Measurements from ENCODE around the gene TPRG1L. TPM values are rescaled to one million over a fixed set of nuclear protein-coding genes. Genes with fewer than 3 reads are reported as not detected.

TPRG1L gene
- total RNA-seq, 1 experiment from 2014 or later = 30.3 TPM

DNA sequence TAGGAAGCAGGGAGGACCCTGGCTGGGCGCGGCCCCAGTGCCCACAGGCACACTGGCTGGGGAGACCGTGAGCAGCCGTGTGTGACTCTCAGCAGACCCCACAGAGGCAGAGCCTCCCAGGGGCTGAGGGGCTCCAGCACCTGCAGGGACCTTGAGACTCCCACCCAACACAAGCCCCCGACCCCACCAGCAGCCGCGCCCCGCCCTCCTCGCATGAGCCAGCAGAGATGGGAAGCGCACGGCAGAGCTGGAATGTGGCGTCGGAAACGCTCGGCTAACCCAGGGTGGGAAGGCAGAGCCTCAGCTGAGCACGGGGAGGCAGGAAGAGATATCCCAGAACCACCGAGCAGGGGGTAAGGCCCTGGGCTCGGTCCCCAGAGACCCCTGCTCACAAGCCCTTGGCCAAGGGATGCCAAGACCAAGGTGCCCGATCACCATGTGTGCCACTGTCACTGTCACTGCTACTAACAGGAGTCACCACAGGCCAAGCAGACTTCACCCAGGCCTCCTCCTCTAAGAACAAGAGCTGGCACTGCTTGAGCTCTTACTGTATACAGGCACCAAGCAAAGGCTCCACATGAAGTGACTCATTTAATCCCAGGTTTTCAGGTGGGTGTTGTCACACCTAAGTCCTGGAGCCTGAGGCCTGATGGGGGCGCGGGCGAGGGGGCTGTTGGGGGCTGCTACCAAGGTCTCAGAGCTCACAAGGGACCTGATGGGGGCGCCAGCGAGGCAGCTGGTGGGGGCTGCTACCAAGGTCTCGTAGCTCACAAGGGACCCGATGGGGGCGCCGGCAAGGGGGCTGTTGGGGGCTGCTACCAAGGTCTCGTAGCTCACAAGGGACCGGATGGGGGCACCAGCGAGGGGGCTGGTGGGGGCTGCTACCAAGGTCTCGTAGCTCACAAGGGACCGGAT is 33.6 kb upstream of the TPRG1L start:
- in situ Hi-C loops (cut with HindIII; ENCODE audit: low pct_unique_long_range_greater_than_20kb, low sequenced_read_pairs) = no loop called here
- DNase-seq (ENCODE audit: low read depth) = no peak

GRCh38 chr1:3593334-3593733 is 31.5 kb upstream of the TPRG1L start:
- in situ Hi-C loops (cut with HindIII; ENCODE audit: low pct_unique_long_range_greater_than_20kb, low sequenced_read_pairs) = no loop called here

DNA sequence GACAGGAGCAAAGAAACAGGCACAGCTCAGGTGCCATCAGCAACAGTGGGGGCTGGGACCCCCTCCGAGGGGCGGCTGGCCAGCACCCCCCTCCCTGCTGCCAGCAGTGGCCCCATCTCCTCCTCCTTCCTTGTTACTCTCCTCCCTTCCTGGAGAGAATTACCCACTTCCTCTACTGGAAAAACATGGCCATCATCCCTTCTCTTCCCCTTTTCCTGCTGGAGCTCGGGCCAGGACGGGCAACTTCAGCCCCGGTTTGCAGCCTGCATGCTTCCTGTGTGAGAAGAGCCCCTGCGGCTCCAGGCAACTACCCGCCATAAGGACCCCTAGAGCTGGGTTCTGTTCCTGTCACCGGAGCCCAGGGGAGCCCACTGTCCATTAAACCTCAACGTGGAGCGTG is 31.1 kb upstream of the TPRG1L start:
- DNase-seq (ENCODE audit: low read depth) = no peak
- in situ Hi-C loops (cut with HindIII; ENCODE audit: low pct_unique_long_range_greater_than_20kb, low sequenced_read_pairs) = no loop called here

More at GRCh38 chr1:3593334-3593733, 31.5 kb upstream of the TPRG1L start:
- no peak for DNase-seq (ENCODE audit: low read depth)

- in situ Hi-C loops (cut with HindIII; ENCODE audit: low pct_unique_long_range_greater_than_20kb, low sequenced_read_pairs) = no loop called here
- DNase-seq (ENCODE audit: low read depth) = no peak
Observed at GRCh38 chr1:3594706-3595377, 30.0 kb upstream of the TPRG1L start.

DNA sequence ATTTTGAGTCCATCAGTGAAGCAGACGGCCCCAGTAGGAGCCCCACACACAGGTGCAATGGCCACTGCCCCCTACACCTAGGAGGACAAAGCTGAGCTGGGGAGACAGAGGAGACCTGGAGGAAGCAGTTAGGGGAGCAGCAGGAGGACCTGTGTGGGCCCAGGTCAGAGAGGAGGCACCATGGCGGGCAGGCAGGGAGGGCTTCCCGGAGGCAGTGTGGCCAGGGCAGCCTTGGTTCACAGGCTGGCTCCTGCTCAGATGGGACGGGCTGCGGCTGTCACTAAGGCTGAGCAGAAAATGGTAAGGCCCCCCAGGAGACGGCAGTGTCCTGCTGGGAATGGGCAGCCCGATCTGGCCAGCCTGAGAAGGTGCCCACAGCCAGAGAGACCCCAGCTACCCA is 28.9 kb upstream of the TPRG1L start:
- in situ Hi-C loops (cut with HindIII; ENCODE audit: low pct_unique_long_range_greater_than_20kb, low sequenced_read_pairs) = no loop called here
- no peak for DNase-seq (ENCODE audit: low read depth)

- in situ Hi-C loops (cut with HindIII; ENCODE audit: low pct_unique_long_range_greater_than_20kb, low sequenced_read_pairs) = no loop called here
- no peak for DNase-seq (ENCODE audit: low read depth)
Observed at GRCh38 chr1:3596663-3597598, 27.9 kb upstream of the TPRG1L start.

- in situ Hi-C loops (cut with HindIII; ENCODE audit: low pct_unique_long_range_greater_than_20kb, low sequenced_read_pairs) = no loop called here
- no peak for DNase-seq (ENCODE audit: low read depth)
Observed at GRCh38 chr1:3597599-3597964, 27.2 kb upstream of the TPRG1L start.

- in situ Hi-C loops (cut with HindIII; ENCODE audit: low pct_unique_long_range_greater_than_20kb, low sequenced_read_pairs) = no loop called here
- no peak for DNase-seq (ENCODE audit: low read depth)
Observed at GRCh38 chr1:3598051-3598491, 26.7 kb upstream of the TPRG1L start.

GRCh38 chr1:3598522-3599285 is 26.1 kb upstream of the TPRG1L start:
- in situ Hi-C loops (cut with HindIII; ENCODE audit: low pct_unique_long_range_greater_than_20kb, low sequenced_read_pairs) = no loop called here
- DNase-seq (ENCODE audit: low read depth) = no peak

DNA sequence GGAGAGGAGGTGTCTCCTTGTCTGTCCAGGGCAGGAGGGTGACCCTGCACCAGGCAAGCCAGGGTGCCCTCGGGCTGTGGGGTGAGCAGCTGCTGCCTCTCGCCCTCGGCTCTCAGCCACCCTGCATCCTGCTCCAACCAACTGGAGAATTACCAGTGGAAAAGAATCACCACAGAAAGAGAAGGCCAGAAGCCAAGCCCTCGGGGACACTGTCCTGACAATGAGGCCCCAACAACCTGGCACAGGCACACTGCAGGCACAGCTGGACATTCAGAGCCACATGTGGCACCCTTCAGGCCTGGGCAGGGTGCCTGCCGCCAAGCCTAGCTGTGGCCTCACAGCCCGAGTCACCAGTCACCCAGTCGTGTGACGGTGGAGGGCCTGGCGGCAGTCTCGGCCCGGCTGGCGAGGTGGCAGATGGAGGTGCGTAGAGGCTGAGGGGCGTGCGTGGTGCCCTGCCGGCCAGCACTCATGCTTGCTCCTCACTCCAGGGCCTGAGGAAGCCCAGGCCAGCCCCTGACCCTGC is 25.5 kb upstream of the TPRG1L start:
- no peak for DNase-seq (ENCODE audit: low read depth)

GRCh38 chr1:3599816-3600215 is 25.0 kb upstream of the TPRG1L start:
- in situ Hi-C loops (cut with HindIII; ENCODE audit: low pct_unique_long_range_greater_than_20kb, low sequenced_read_pairs) = no loop called here
- DNase-seq (ENCODE audit: low read depth) = no peak

More for the DNA sequence above, 25.5 kb upstream of the TPRG1L start:
- in situ Hi-C loops (cut with HindIII; ENCODE audit: low pct_unique_long_range_greater_than_20kb, low sequenced_read_pairs) = no loop called here

DNA sequence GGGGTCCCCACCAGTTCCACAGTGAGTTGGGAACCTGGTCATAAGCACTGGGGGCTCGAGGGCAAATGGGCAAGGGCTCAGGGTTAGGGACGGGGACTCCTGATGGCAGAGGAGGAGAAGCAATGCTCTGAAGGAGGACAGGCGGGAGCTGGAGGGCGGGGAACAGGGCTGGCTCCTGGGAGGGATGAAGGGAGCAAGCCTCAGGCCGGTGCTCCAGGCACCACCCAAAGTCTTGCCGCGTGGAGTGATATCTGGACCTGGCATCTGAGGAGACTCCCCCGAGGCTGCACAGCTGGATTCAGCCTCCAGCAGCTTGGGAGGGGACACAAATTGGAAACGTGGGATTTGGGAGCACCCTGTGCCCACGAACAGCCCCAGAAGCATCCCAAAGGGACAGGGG is 24.5 kb upstream of the TPRG1L start:
- no peak for DNase-seq (ENCODE audit: low read depth)
- in situ Hi-C loops (cut with HindIII; ENCODE audit: low pct_unique_long_range_greater_than_20kb, low sequenced_read_pairs) = no loop called here

DNA sequence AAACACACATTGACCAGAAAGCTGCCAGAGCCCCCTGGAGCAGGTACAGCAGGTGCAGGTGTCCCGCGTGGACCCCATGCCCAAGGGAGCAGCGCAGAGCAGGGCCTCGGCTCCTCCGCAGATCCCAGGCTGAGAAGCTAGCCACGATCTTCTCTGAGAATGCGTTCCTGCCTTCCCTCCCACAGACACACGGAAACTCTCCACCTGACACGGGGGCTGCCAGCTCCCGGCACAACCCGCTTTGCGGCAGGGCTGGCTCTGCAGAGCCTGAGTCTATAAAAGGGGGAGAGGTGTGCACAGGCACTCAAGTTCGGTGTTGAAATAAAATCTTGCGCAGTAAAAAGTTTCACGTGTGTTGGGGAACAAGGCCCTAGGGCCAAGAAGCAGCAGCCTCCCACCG is 23.1 kb upstream of the TPRG1L start:
- in situ Hi-C loops (cut with HindIII; ENCODE audit: low pct_unique_long_range_greater_than_20kb, low sequenced_read_pairs) = no loop called here
- no peak for DNase-seq (ENCODE audit: low read depth)

DNA sequence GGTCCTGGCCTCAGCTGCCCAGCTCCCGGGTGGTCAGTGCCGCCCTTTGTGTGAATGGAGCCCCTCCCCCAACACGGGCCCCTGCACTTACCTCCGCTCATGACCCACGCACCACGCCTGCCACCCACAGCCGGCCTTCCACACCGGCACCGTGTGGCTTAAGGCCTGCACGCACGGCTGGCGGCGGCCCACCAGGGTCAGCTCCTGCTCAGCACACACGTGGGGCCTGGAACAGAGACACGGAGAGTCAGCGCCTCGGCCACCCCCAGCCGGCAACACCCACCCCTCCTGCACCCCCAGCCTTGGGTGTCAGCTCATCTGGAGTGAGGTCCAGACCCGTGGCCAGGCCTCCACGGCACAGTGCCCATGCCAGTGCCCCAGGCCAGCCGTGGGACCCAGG is 22.4 kb upstream of the TPRG1L start:
- in situ Hi-C loops (cut with HindIII; ENCODE audit: low pct_unique_long_range_greater_than_20kb, low sequenced_read_pairs) = no loop called here

DNA sequence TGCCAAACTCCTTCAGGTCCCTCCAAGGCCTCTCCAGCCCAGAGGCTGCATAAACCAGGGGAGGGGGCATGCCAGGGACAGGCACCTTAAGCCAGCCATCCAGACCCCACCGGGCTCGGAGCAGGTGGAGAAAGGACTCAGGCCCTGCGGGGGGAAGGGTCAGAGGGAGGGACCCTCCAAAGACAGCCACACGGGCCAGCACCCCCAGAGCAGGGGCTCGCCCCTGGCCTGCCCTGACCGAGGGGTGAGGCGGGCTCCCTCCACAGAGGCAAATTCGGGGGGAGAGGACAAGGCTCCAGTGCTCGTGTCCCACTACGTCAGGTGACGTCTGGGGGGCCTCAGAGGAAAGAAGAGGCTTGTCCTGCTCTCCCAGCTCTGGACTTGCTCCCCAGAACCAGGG is 21.7 kb upstream of the TPRG1L start:
- in situ Hi-C loops (cut with HindIII; ENCODE audit: low pct_unique_long_range_greater_than_20kb, low sequenced_read_pairs) = no loop called here
- DNase-seq (ENCODE audit: low read depth) = no peak

More for the DNA sequence above, 22.4 kb upstream of the TPRG1L start:
- no peak for DNase-seq (ENCODE audit: low read depth)

DNA sequence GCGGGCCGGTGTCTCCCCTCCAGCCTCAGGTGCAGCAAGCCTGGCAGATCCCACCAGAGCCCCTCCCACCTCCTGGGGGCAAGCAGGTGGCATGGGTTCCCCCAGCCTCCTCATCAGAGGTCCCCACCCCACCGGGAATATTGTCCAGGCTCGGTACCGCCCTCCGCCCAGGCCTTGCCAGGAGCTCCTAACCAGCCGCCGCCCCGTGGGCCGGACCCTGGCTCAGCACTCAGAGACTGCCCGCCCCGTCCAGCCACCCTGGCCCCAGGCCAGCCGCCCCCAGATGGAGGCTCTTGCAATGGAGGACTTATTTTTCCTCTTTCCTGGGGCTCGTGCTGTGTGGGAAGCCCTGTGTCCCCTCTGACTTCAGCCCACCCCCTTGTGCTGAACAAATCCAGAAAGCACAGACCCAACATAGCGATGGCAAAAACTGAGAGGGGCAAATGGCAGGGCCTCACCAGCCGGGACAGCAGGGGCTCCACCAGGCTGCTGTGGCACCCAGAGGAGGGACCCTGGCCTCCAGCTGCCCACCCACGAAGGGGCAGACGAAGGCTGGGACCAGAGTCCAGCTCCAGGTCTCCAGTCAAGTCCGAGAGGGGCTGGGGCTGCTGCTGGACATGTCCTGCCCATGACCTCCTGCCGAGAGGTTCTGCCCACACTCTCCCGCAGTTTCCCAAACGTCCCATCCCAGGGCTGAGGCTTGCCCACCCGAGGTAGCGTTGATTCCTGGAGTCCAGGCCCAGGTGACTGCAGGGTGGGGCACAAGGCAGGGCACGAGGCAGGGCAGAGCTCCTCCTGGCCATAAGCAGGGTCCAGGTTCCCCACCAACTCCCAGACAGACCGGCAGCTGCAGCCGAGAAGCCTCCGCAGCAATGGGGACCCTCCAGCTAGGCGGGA is 21.0 kb upstream of the TPRG1L start:
- DNase-seq (ENCODE audit: low read depth) = no peak
- in situ Hi-C loops (cut with HindIII; ENCODE audit: low pct_unique_long_range_greater_than_20kb, low sequenced_read_pairs) = no loop called here

DNA sequence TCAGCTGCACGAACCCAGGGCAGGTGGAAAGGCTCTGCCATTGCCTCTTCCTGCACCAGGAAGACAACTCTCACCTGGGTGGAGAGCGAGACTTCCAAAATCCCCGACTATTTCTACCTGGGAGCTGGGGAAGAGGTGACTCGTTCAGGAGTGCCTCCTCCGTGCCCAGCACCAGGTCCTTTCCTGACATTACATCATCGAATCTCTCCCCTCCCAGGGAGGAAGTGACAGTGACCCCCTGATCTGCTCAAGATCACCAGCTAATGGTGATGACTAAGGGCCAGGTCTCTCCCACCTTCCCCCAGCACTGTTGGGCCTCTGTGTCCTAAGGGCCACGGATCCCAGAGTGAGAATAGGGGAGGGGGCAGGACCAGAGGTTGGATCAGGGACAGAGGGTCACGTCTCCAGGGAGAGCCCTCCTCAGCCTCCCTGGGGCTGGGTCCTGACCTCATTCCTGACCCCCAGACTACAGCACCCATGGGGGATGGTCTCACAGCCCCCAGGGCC is 20.3 kb upstream of the TPRG1L start:
- DNase-seq (ENCODE audit: low read depth) = no peak
- in situ Hi-C loops (cut with HindIII; ENCODE audit: low pct_unique_long_range_greater_than_20kb, low sequenced_read_pairs) = no loop called here
